GM19023 (cell line): ENCODE measurements around the gene CLCA4.
"Not testable (repeated sequence)": the region's sequence is repeated elsewhere in the genome, so short reads cannot be mapped to it uniquely, and the experiment has no call there.

Source experiments
- ATAC-seq: cut with Tn5 transposase; IDR thresholded peaks from one replicate; pipeline ENCODE4 v1.9.1; 2021; ENCODE audit warnings: mild to moderate bottlenecking, moderate library complexity; ENCODE audit not compliant: unreplicated experiment

CLCA4 gene

DNA sequence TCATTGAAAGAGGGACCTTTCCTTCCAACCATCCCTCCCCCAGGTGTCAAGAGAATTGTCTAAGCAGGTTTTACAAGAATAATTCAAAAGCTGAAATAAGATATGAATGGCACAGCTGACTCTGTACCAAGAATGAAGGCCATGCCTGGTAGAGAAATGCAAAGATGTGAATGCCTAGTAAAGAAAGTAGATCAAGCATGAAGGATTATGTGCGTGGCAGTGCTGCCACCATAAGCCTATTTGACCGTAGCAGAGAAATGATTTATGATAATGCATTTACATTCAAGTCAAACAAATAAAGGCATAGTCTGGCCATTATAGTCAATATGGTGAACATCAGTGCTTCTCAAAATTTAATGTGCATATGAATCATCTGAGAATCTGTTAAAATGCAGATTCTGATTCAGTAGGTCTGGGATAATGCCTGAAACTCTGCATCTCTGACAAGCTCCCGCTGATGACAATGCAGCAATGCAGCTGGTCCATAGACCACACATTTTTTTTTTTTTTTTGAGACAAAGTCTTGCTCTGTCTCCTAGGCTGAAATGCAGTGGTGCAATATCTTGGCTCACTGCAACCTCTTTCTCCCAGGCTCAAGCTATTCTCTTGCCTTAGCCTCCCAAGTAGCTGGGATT, 16.6 kb upstream of the CLCA4 start:
- no peak for ATAC-seq

DNA sequence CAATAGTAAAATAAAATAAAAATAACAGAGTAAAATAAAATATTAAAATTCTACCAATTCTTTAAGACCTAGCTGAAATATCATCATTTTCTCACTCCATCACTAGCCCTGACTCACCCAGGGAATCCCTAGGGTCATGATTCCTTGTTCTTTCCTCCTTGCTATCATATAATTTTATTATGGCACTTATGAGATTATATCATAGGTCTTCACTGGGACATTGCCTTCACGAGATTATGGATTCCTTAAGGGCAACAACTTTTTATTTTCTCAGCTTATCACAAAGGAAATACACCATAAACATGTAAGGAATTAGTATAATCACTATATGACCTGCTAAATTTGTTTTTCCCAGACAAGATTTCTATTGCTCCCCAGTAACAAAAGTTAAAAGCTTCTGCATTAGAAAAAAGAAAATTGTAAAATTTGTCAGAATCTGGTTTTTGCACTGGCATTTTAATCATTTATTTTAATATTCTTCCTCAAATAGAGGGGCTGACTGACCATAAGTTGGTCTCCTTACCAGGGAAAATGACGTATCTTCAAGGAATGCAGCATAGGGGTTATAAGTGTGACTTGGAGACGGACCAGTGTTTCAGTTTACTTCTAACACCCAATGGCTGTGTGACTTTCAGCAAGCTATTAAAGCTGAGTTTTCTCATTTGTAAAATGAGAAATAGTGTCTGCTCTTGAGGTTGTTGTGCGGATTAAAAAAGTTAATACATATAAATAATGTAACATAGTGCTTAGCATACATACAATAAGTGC, 8.8 kb upstream of the CLCA4 start:
- ATAC-seq = no peak

DNA sequence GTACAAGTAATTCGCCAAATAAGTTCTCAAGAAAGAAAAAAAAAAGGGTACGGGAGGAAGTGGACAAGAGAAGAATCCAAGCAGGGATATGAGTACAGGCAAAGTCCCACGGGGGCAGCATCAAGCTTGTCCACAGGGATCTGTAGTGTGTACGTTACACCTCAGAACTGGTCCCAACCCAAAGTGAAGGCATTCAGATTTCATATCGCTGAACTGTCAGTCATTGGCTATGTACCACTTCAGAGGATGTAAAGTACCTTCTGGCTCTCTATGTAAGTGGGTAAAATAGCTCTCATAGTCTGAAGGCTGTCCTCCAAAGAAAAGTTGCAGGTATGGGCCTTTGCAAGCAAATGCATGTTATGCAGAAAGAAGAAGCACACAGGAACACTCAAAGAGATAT, 8.1 kb upstream of the CLCA4 start:
- no peak for ATAC-seq

DNA sequence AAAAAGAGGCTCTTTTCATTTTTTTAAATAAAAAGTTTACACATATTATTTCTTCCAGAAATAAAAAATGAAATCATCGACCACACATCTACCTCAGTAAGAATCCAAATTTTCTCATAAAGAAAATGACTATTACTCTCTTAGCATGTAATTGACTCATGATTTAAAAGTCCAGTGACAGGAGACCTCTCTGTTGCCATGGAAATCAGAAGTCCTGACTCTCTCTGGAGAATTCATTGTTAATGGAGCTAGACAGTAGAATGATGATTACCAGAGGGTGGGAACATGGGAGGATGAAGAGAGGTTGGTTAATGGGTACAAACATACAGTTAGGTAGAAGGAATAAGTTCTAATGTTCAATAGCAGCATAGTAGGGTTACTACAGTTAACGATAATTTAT, 5.0 kb upstream of the CLCA4 start:
- no peak for ATAC-seq

DNA sequence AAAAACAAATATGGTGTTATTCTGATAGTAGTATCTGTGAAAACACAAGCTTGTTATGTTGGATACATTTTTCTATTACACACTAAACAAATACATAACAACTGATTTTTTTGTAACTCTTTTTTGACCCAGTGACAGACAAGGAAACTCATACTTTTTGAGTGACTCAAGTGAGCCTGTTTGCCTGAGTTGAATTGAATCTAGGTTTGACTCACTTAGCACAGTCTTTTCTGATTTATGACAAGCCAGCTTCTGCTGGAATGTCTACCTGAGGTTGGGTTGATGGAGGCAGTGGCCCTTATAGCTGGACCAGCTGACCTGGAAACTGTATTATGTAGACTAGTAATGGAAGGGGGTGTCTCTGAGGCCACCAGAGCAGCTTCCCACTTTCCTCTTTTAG, 4.2 kb upstream of the CLCA4 start:
- ATAC-seq = no peak

DNA sequence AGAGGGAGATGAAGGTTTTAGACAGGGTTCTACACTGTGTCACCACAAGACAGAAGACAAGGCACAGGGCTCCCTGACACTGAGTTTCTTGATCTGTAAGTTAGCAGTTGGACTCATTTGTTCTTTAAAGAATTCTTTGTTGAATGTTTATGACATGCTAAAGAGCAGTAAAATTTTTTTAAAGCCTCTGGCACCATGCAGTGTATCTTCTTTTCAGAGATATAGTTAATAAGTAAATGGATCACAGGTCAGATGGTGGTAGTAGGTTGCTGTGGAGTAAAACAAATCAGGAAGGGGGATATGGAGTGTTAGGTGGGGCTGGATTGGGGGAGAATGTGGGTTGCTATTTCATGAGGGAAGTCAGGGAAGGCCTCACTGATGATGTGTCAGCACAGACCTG, 2.0 kb downstream of the CLCA4 start:
- ATAC-seq = no peak

DNA sequence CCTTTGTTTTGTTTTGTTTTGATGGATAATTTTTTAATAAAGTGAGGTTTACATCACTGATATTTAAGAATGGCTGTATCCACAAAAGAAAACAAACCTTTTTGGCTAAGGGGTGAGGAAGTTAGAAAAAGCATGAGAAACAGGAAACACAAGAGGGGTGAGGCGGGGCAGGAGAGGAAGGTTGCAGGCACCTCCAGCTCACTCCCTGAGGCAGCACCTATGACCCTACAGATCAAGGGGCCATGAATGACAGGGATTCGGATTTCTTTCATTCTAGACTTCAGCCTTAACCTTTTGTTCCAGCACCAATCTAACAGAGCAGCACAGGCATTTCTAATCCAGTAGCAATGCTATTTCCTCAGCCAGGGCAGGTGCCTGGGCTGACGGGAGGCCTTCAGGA, 4.4 kb downstream of the CLCA4 start:
- no peak for ATAC-seq

DNA sequence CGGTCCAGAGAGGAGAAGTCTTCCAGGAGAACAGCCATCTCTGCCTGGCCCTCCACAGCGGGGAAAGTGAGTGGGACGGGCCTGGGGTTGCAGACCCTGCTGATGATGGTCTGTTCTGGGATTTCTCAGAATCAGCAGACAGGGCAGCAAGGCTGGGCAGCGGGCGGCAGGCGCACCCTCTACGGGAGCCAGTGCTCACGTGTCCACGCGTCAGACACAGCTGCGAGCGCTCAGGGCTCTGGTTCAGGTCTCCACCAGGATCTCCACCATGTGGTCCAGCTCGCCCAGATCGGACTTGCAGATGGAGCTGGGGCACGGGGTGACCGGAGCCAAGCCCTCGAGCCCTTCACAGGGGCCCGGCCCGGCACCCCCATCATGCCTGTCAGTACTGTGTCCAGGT, 5.5 kb downstream of the CLCA4 start:
- no peak for ATAC-seq

DNA sequence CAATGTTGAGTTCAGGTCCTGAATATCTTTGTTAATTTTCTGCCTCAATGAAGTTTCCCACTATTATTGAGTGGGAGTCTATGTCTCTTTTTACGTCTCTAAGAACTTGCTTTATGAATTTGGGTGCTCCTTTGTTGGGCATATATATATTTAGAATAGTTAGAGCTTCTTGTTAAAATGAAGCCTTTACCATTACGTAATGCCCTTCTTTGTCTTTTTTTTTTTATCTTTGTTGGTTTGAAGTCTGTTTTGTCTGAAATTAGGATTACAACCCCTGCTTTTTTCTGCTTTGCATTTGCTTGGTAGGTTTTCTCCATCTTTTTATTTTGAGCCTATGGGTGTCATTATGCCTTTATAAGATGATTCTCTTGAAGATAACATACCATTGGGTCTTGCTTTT, 10.9 kb downstream of the CLCA4 start:
- no peak for ATAC-seq

DNA sequence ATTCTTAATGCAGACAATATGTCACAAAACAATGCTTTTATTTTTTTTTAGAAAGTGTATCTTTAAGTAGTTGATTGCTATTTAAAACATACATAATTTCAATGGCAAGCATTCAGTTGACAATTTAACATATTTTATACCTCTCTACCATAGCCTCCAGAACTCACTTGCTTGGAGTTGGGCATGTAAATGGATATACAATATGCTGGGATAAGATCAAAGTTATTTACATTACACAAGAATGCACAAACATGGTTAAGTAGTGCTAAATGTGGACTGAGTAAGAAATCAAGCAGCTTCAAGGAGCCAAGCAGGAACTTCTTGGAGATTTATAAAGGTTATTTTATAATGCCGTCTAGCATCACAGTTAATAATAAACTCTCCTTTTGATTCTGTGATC, 17.0 kb downstream of the CLCA4 start:
- ATAC-seq = no peak

DNA sequence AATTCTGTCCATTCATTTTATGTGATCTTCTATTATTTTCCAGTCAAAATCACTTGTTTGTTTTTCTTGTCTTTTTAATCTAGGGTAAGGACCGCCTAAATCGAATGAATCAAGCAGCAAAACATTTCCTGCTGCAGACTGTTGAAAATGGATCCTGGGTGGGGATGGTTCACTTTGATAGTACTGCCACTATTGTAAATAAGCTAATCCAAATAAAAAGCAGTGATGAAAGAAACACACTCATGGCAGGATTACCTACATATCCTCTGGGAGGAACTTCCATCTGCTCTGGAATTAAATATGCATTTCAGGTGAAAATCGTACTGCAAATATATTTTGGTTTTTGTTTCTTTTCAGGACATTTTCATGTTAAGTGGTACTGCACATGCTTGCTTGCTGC, 20.5 kb downstream of the CLCA4 start:
- ATAC-seq = no peak

DNA sequence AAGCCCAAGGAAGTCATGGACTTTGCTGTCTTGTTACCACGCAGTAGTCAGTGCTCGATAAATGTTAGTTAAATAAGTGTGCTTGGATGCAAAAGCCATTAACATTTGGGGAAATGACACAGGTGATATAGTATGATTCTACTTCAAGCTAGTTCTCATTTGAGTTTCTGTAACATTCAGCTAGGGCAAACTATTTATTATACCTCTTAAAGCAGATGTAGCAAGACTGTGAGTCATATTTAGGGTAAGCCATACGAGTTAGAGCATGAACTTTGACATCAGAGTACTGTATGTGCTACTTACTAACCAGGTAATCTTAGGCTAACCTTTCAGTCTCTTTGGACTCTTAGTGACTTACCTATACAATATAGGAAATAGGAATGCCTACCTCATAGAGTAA, 21.0 kb downstream of the CLCA4 start:
- no peak for ATAC-seq

DNA sequence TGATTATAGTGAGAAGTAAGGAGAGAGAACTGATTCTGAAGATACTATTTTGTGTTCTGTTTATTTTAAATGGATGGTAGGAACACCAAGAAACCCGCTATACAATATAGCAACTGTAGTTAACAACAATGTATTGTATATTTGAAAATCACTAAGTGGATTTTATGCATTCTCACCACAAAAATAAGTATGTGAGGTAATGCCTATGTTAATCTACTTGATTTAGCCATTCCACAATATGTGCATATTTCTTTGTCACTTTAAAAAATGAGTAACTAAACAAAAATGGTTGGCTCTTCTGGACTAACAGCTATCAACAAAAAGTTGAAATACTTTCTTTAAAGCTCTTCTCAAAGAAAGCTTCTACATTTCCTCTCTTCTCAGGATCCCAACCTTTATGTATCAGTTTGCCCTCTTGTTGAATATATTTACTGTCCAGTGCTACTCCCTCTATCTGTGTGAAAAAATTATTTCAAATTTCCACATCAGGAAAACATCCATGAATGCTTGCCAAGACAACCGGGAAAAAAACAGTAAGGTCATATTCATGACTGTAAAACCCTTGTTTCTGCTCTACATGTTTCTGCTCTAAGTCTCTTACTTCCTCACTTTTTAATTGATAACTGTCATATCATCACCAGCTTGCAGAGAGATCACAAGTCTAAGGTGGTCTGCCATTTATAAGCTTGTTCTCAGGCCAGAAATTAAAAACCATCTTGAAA, 27.0 kb downstream of the CLCA4 start:
- no peak for ATAC-seq

DNA sequence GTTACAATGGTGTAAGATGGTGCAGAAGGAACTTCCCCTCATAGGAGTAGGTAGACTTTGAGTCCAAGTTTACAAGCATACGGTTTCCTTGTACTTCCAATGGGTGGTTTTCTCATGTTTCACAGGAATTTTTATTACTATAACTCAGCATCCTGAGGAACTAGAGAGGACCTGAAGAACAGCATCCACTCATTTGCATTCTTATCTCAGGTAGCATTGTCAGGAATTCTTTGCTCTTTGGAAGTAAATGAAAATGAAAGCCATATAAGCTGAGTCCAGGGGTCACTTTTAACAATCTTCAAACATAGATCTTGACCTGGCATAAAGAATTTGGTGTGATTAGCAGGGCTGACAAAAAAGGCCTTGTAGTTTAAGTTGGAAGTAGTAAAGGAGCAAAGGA, 34.4 kb downstream of the CLCA4 start:
- ATAC-seq = no peak

DNA sequence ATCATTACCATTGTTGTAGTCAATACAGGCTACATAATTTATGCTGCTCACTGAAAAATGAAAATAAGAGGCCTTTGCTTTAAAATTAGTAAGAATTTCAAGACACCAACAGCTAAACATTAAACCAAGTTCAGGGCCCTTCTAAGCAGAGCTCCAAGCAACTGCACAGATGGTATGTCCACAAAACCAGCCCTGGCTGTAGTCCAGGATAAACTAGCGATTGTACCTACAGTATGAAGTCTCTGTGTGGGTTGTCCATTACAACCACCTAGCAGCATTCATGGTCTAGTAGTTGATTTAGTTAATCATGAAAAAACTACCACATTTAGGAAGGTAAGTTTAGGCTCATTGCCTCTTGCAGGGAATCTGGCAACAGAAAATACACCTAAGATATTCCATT, 35.3 kb downstream of the CLCA4 start:
- ATAC-seq = no peak

DNA sequence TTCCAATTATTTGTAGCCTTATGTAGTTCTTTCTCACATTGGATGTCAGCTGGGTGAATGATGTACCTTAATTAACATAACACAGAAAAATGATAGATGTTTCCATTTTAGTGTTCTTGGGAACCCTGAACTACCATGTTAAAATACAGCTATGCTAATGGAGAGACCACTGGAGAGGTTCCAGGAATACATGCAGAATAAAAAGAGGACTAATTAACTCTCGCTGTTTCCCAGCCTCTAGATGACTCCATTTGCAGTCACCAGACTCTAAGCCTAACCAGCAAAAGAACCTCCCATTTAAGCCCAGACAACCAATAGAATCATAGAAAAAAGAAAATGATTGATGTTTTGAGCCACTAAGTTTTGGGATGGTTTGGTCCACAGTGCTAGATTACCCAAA, 36.2 kb downstream of the CLCA4 start:
- ATAC-seq = no peak

DNA sequence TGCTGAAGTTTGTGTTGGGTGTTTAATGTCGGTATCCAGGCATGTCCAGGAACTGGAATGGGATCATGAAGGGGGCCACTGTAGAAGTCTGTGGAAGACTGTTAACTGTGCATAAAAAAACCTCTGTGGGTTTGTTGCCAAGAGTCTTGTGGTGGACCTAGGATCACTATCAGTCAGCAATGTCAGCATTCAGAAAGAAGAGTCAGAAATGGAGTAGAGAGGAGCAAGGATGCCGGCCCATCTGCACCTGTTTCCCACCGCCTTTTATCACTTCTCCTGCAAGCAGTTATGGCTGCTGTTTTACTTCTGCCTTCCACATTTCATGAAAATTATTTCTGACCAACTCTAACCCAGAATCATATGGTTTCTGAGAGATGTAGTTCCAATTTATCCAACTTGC, 36.7 kb downstream of the CLCA4 start:
- no peak for ATAC-seq

DNA sequence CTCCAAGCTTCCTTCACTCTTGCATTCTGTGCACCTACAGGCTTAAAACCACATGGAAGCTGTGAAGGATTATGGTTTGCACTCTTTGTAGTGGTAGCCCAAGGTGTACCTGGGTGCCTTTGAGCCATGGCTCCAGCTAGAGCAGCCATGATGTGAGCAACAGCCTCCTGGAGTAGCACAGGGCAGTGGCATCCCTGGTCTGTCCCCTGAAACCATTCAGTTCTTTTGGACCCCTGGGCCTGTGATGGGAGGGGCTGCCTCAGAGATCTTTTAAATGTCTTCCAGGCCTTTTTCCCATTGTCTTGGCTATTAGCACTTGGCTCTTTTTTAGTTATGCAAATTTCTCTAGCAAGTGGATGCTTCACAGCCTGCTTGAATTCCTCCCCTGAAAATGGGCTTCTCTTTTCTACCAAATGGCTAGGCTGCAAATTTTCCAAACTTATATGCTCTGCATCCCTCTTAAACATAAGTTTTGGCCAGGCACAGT, 47.4 kb downstream of the CLCA4 start:
- no peak for ATAC-seq

DNA sequence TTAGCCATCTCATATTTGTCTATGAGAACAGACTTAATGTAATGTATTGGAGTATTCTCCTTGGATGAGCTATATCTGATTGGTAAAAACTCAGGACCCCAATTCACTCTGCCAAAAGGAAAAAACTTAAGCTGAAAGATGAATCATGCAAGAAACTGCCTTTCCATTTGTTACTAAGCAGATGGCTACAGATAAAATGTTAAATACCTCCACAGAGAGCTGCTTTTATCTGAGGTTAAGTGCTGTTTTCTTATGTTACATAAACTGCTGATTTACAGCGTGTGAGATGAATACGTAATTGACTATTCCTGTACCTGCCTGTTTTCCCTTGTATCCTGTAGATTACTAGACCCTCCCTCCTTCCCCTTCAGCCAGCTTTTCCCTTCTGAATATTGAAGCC, 49.3 kb downstream of the CLCA4 start:
- no peak for ATAC-seq

DNA sequence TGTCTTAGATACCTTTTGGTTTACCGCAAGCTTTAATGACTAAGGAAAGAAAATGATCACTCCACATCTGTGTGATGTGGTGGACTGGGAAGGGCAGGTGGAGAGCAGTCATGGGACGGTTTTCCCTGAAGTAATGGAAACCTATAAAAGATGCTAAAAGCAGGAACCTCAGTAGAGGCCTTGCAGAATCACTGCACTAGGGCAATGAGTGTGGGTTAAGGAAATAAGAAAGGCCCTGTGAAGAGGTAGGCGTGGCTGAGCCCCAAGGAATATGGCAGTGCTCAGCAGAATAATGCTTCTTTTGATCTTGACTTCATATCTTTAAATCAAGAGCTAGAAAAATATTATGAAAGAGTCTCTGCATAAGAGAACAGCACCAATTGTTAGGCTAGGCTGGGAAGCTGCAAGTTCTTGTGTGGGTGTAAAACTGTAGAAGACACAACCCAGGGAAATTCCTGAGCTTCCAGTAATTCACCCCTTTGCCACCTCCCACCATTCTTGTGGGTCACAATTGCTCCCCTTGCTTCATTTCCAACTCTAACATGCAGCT, 49.9 kb downstream of the CLCA4 start:
- ATAC-seq = no peak

DNA sequence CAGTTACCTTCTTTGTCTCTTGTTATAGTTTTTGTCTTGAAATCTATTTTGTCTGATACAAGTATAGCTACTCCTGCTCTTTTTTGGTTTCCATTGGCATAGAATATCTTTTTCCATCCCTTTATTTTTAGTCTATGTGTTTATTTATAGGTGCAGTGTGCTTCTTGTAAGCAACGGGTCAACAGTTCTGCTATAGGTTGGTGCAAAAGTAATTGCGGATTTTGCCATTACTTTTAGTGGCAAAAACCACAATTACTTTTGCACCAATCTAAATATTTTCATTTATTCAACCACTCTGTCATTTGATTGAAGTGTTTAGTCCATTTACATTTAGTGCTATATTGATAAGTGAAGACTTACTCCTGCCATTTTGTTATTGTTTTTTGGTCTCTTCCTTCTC, 59.2 kb downstream of the CLCA4 start:
- not testable (repeated sequence) for ATAC-seq

DNA sequence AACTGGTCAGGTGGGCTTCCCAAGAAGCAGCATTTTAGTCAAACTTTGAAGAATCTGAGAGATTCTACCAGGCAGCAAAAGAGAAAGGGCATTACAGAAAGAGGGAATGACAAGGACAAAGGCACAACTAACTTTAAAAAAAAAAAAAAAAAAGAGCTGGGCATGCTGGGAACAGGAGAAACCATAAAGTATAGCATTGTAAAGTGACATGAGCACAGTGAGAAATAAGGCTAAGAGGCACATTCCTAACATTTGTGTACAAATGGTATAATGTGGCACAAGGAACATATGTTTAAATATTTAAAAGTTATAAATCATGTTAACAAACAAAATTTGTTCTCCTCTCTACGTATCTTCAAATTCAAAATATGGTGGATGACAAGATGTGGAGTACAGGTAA, 69.6 kb downstream of the CLCA4 start:
- no peak for ATAC-seq
